GM23248 (cell line): ENCODE measurements around the gene AADACL4.

ENCODE experiments used
- EZH2 ChIP-seq: fragments of 200-600 bp; sonication (generic); IDR thresholded peaks from 2 replicates; pipeline ENCODE4 v1.6.1; 2018; ENCODE audit warnings: antibody characterized with exemption, mild to moderate bottlenecking; ENCODE audit not compliant: insufficient read depth, poor library complexity, severe bottlenecking
- EZH2phosphoT487 ChIP-seq: fragments of 200-600 bp; sonication (generic); IDR thresholded peaks from 2 replicates; pipeline ENCODE4 v1.6.1; 2018; ENCODE audit warnings: antibody characterized with exemption, moderate library complexity, mild to moderate bottlenecking, low read depth; ENCODE audit not compliant: insufficient read depth

GRCh38 chr1:12608311-12608957 lies 35.5 kb upstream of the AADACL4 start:
- TF ChIP-seq EZH2 (no peak), EZH2phosphoT487 (no peak)
